IPS DF 6.9 (cell line): ENCODE measurements around the gene TRPM3.

Experiments used
- DNase-seq: peaks from one replicate; pipeline ENCODE4 v3.0.0-alpha.2; 2013; ENCODE audit warnings: low read depth, low spot score
- H3K27ac ChIP-seq: one replicate; pipeline ENCODE4 v1.5.1; 2013; ENCODE audit warnings: low read length, control low read depth
- H3K27me3 ChIP-seq: 2 replicates; pipeline ENCODE4 v1.6.1; 2013; ENCODE audit warnings: mild to moderate bottlenecking, low read length; ENCODE audit not compliant: control insufficient read depth, insufficient read depth
- H3K36me3 ChIP-seq: 2 replicates; pipeline ENCODE4 v1.6.1; 2013; ENCODE audit warnings: low read length; ENCODE audit not compliant: control insufficient read depth, insufficient read depth
- H3K4me1 ChIP-seq: 2 replicates; pipeline ENCODE4 v1.6.1; 2013; ENCODE audit warnings: low read length; ENCODE audit not compliant: control insufficient read depth, insufficient read depth
- H3K4me3 ChIP-seq: 2 replicates; pipeline ENCODE4 v1.5.1; 2013; ENCODE audit warnings: mild to moderate bottlenecking, low read length
- H3K9me3 ChIP-seq: 2 replicates; pipeline ENCODE4 v1.6.1; 2013; ENCODE audit warnings: low read length, inconsistent platforms; ENCODE audit not compliant: control insufficient read depth, insufficient read depth
- WGBS: extraction: QIAGEN DNeasy Blood & Tissue Kit; methylation state at CpG from one replicate; pipeline ENCODE4 v1.1.7; 2013; ENCODE audit warnings: mixed read lengths, missing lambda C conversion rate; ENCODE audit not compliant: insufficient read length, insufficient coverage; 5-methylcytosine and 5-hydroxymethylcytosine counted together

The TRPM3 gene

GRCh38 chr9:70951749-70952727 is 169.4 kb downstream of the TRPM3 start:
- WGBS = 100% methylated on average over 2 of the region's 4 CpGs
- H3K4me1 ChIP-seq = peaks cover 1% of the 10 kb centered on the region; the same call in 1 of the 2 replicates
- H3K36me3 ChIP-seq = no peaks in the 10 kb centered on the region
- H3K9me3 ChIP-seq = no peaks in the 10 kb centered on the region
- no peak for DNase-seq
- H3K4me3 ChIP-seq = no peak overlapping the region
- no peak overlapping the region for H3K27ac ChIP-seq
- H3K27me3 ChIP-seq = no peaks in the 10 kb centered on the region

GRCh38 chr9:70950270-70950669 is 171.2 kb downstream of the TRPM3 start:
- WGBS = no CpG with 5 or more reads among the region's 2 CpGs

GRCh38 chr9:70949239-70949638 is 172.2 kb downstream of the TRPM3 start:
- Histone ChIP-seq H3K4me3 (no peak overlapping the region), H3K27me3 (no peaks in the 10 kb centered on the region), H3K36me3 (no peaks in the 10 kb centered on the region), H3K4me1 (no peaks in the 10 kb centered on the region), H3K9me3 (no peaks in the 10 kb centered on the region), H3K27ac (no peak overlapping the region)
- WGBS = no CpG with 5 or more reads among the region's 4 CpGs
- no peak for DNase-seq

More at GRCh38 chr9:70950270-70950669, 171.2 kb downstream of the TRPM3 start:
- no peaks in the 10 kb centered on the region for H3K27me3 ChIP-seq
- no peak overlapping the region for H3K27ac ChIP-seq
- H3K4me1 ChIP-seq = peaks cover 1% of the 10 kb centered on the region; the same call in 1 of the 2 replicates
- no peak for DNase-seq
- no peak overlapping the region for H3K4me3 ChIP-seq
- H3K9me3 ChIP-seq = no peaks in the 10 kb centered on the region
- H3K36me3 ChIP-seq = no peaks in the 10 kb centered on the region

GRCh38 chr9:70948744-70949143 is 172.7 kb downstream of the TRPM3 start:
- no peak overlapping the region for H3K4me3 ChIP-seq
- H3K27me3 ChIP-seq = no peaks in the 10 kb centered on the region
- H3K27ac ChIP-seq = no peak overlapping the region
- no peaks in the 10 kb centered on the region for H3K4me1 ChIP-seq
- no peak for DNase-seq
- WGBS = no CpG with 5 or more reads among the region's 1 CpG
- H3K9me3 ChIP-seq = no peaks in the 10 kb centered on the region
- no peaks in the 10 kb centered on the region for H3K36me3 ChIP-seq

GRCh38 chr9:70947511-70947910 is 173.9 kb downstream of the TRPM3 start:
- Histone ChIP-seq H3K9me3 (no peaks in the 10 kb centered on the region), H3K27ac (no peak overlapping the region), H3K4me3 (no peak overlapping the region), H3K36me3 (no peaks in the 10 kb centered on the region), H3K27me3 (no peaks in the 10 kb centered on the region), H3K4me1 (no peaks in the 10 kb centered on the region)
- WGBS = no CpG with 5 or more reads among the region's 2 CpGs
- no peak for DNase-seq

GRCh38 chr9:70947086-70947485 is 174.3 kb downstream of the TRPM3 start:
- Histone ChIP-seq H3K9me3 (no peaks in the 10 kb centered on the region), H3K27ac (no peak overlapping the region), H3K4me3 (no peak overlapping the region), H3K4me1 (no peaks in the 10 kb centered on the region), H3K27me3 (no peaks in the 10 kb centered on the region), H3K36me3 (no peaks in the 10 kb centered on the region)
- no peak for DNase-seq

GRCh38 chr9:70945301-70945700 is 176.1 kb downstream of the TRPM3 start:
- no peak for DNase-seq
- no peak overlapping the region for H3K4me3 ChIP-seq
- H3K4me1 ChIP-seq = no peaks in the 10 kb centered on the region; the same call in 1 of the 2 replicates
- no peak overlapping the region for H3K27ac ChIP-seq
- no peaks in the 10 kb centered on the region for H3K36me3 ChIP-seq
- H3K9me3 ChIP-seq = no peaks in the 10 kb centered on the region
- no peaks in the 10 kb centered on the region for H3K27me3 ChIP-seq

- H3K27me3 ChIP-seq = no peaks in the 10 kb centered on the region
- H3K36me3 ChIP-seq = no peaks in the 10 kb centered on the region
- H3K4me3 ChIP-seq = no peak overlapping the region
- no CpG with 5 or more reads among the region's 4 CpGs for WGBS
- no peaks in the 10 kb centered on the region for H3K9me3 ChIP-seq
- DNase-seq = no peak
- H3K4me1 ChIP-seq = no peaks in the 10 kb centered on the region; the same call in 1 of the 2 replicates
- H3K27ac ChIP-seq = no peak overlapping the region
Measured at GRCh38 chr9:70941191-70941590, 180.2 kb downstream of the TRPM3 start.

- no peaks in the 10 kb centered on the region; the same call in 1 of the 2 replicates for H3K4me1 ChIP-seq
- no peak overlapping the region for H3K27ac ChIP-seq
- no CpG with 5 or more reads among the region's 2 CpGs for WGBS
- no peak overlapping the region for H3K4me3 ChIP-seq
- no peaks in the 10 kb centered on the region for H3K27me3 ChIP-seq
- no peaks in the 10 kb centered on the region for H3K9me3 ChIP-seq
- no peaks in the 10 kb centered on the region for H3K36me3 ChIP-seq
- no peak for DNase-seq
Measured at GRCh38 chr9:70940605-70941004, 180.8 kb downstream of the TRPM3 start.

- Histone ChIP-seq H3K36me3 (no peaks in the 10 kb centered on the region), H3K27me3 (no peaks in the 10 kb centered on the region), H3K9me3 (no peaks in the 10 kb centered on the region), H3K4me1 (peaks cover 4% of the 10 kb centered on the region), H3K4me3 (no peak overlapping the region), H3K27ac (no peak overlapping the region)
- no CpG with 5 or more reads among the region's 2 CpGs for WGBS
- no peak for DNase-seq
Measured at GRCh38 chr9:70936536-70936935, 184.9 kb downstream of the TRPM3 start.

- H3K4me1 ChIP-seq = peaks cover 4% of the 10 kb centered on the region
- no peaks in the 10 kb centered on the region for H3K36me3 ChIP-seq
- no peaks in the 10 kb centered on the region for H3K9me3 ChIP-seq
Measured at GRCh38 chr9:70935856-70936255, 185.6 kb downstream of the TRPM3 start.

More at GRCh38 chr9:70935856-70936255, 185.6 kb downstream of the TRPM3 start:
- Histone ChIP-seq H3K27ac (no peak overlapping the region), H3K27me3 (no peaks in the 10 kb centered on the region), H3K4me3 (no peak overlapping the region)
- no peak for DNase-seq
